B cell (primary cell): ENCODE measurements around the gene H3-3A. TPM values are rescaled to one million over a fixed set of nuclear protein-coding genes. Genes with fewer than 3 reads are reported as not detected.

Experiments used
- ATAC-seq: fragments of 200-7000 bp; cut with Tn5 transposase; one replicate; pipeline ENCODE4 v1.10.0; 2021; ENCODE audit warnings: low read depth, mild to moderate bottlenecking, moderate number of reproducible peaks, moderate library complexity
- CTCF ChIA-PET: fragments of 350-600 bp; sonication (Branson Sonifier 250); formaldehyde crosslinking; loops from one replicate; lab custom pipeline; 2021; ENCODE audit warnings: antibody characterized with exemption, inconsistent platforms; lab: Charles Lee
- POLR2A ChIA-PET: fragments of 350-600 bp; sonication (Branson Sonifier 250); formaldehyde crosslinking; loops from one replicate; lab custom pipeline; 2021; ENCODE audit warnings: antibody characterized with exemption; lab: Charles Lee
- DNase-seq: peaks from one replicate; pipeline ENCODE4 v3.0.0; 2013
- H2AFZ ChIP-seq: 2 replicates; pipeline ENCODE4 v1.6.1; 2012; ENCODE audit warnings: mild to moderate bottlenecking, low read depth, low read length; ENCODE audit not compliant: insufficient read depth, poor library complexity, severe bottlenecking
- H3K27ac ChIP-seq, 2 donors: 1 replicate in 1 of 2; 2 replicates in 1 of 2; pipeline ENCODE4 v1.5.1; 2012 to 2013; ENCODE audit warnings: low read length in 2 of 2, mild to moderate bottlenecking in 2 of 2, moderate library complexity in 1 of 2
- H3K27me3 ChIP-seq, 4 experiments: fragments of 200-600 bp in 1 of 4; sonication (generic) in 1 of 4; replicated peaks in 1 of 4; 1 replicate in 2 of 4; 2 replicates in 2 of 4; pipeline versions ENCODE4 v1.6.1 to v1.7.0; 2013 to 2016; ENCODE audit warnings: low read length in 3 of 4, mild to moderate bottlenecking in 2 of 4, mixed read lengths in 1 of 4, moderate library complexity in 1 of 4; ENCODE audit not compliant: insufficient read depth in 4 of 4, control insufficient read depth in 3 of 4; ENCODE audit errors: control extremely low read depth in 1 of 4
- H3K36me3 ChIP-seq, 2 experiments: replicated peaks in 1 of 2; 1 replicate in 1 of 2; 2 replicates in 1 of 2; pipeline versions ENCODE4 v1.6.1 to v1.7.1; 2013; ENCODE audit warnings: low read length in 1 of 2; ENCODE audit not compliant: insufficient read depth in 2 of 2, control insufficient read depth in 1 of 2; ENCODE audit errors: control extremely low read depth in 1 of 2, extremely low read depth in 1 of 2
- H3K4me1 ChIP-seq, 2 donors: fragments of 200-600 bp in 1 of 2; sonication (generic) in 1 of 2; 1 replicate in 1 of 2; 2 replicates in 1 of 2; pipeline versions ENCODE4 v1.5.1 to v1.6.1; 2013 to 2017; ENCODE audit warnings: low read length in 2 of 2; ENCODE audit not compliant: control insufficient read depth in 2 of 2, insufficient read depth in 2 of 2
- H3K4me2 ChIP-seq: replicated peaks from 2 replicates; pipeline ENCODE3; 2012; ENCODE audit warnings: mild to moderate bottlenecking, low read depth, low read length; ENCODE audit not compliant: poor library complexity, severe bottlenecking
- H3K4me3 ChIP-seq, 5 experiments: fragments of 200-600 bp in 1 of 5; sonication (generic) in 1 of 5; 1 replicate in 3 of 5; 2 replicates in 2 of 5; pipeline versions ENCODE4 v1.5.1 to v1.7.0; 2011 to 2016; ENCODE audit warnings: low read length in 4 of 5, mild to moderate bottlenecking in 4 of 5, low read depth in 2 of 5, control low read depth in 1 of 5, moderate library complexity in 1 of 5; ENCODE audit not compliant: insufficient read depth in 1 of 5; ENCODE audit errors: control extremely low read depth in 1 of 5, extremely low read depth in 1 of 5
- H3K79me2 ChIP-seq: fragments of 200-600 bp; sonication (generic); one replicate; pipeline ENCODE4 v1.6.0; 2016; ENCODE audit warnings: low read length; ENCODE audit not compliant: control insufficient read depth, insufficient read depth
- H3K9ac ChIP-seq: fragments of 200-600 bp; sonication (generic); 2 replicates; pipeline ENCODE4 v1.6.1; 2017; ENCODE audit warnings: mild to moderate bottlenecking, low read length, moderate library complexity
- H3K9me3 ChIP-seq, 3 donors: one replicate each; pipeline versions ENCODE4 v1.6.1 to v1.7.1; 2013; ENCODE audit warnings: low read length in 2 of 3; ENCODE audit not compliant: control insufficient read depth in 2 of 3, insufficient read depth in 1 of 3; ENCODE audit errors: control extremely low read depth in 1 of 3
- H4K20me1 ChIP-seq: 2 replicates; pipeline ENCODE4 v1.6.0; 2012; ENCODE audit warnings: mild to moderate bottlenecking, low read length; ENCODE audit not compliant: insufficient read depth, control insufficient read depth, poor library complexity, severe bottlenecking
- H3K27ac Mint-ChIP-seq: one replicate; pipeline ENCODE4 v1.8.0; 2021; ENCODE audit warnings: mixed read lengths
- H3K27me3 Mint-ChIP-seq: one replicate; pipeline ENCODE4 v1.8.0; 2021; ENCODE audit warnings: mixed read lengths
- H3K4me1 Mint-ChIP-seq: one replicate; pipeline ENCODE4 v1.8.0; 2021; ENCODE audit warnings: mixed read lengths
- H3K4me3 Mint-ChIP-seq: one replicate; pipeline ENCODE4 v1.8.0; 2021; ENCODE audit warnings: mixed read lengths
- H3K9me3 Mint-ChIP-seq: one replicate; pipeline ENCODE4 v1.8.0; 2022; ENCODE audit warnings: mixed read lengths; ENCODE audit not compliant: insufficient read depth
- CTCF ChIP-seq: fragments of 200-600 bp; IDR thresholded peaks from one replicate; pipeline ENCODE4 v1.8.0; 2022; ENCODE audit warnings: antibody characterized with exemption, mild to moderate bottlenecking
- EZH2 ChIP-seq: IDR thresholded peaks from 2 replicates; pipeline ENCODE4 v1.6.1; 2012; ENCODE audit warnings: borderline replicate concordance, low read depth, mild to moderate bottlenecking, moderate library complexity, low read length; ENCODE audit not compliant: insufficient read depth, poor library complexity, severe bottlenecking
- WGBS: methylation state at CpG from one replicate; pipeline ENCODE4 v1.1.5; 2013; ENCODE audit warnings: missing lambda C conversion rate; ENCODE audit not compliant: insufficient coverage; 5-methylcytosine and 5-hydroxymethylcytosine counted together
- intact Hi-C: fragments of 100-400 bp; cut with micrococcal nuclease; formaldehyde crosslinking; loops from one replicate; pipeline ENCODE4 v1.10.0; 2022
- polyA plus RNA-seq: library from polyadenylated mRNA; depleted of rRNA; stranded (reverse); fragments of >200 nt; gene quantifications from 2 replicates; pipeline ENCODE4 v1.2.3, GENCODE V29; 2012
- total RNA-seq, 2 donors: library from RNA; stranded (reverse); fragments of 120-200 nt in 1 of 2; gene quantifications; 1 replicate in 1 of 2; 2 replicates in 1 of 2; pipeline versions ENCODE4 v1.2.3 to v1.2.4, GENCODE V29; 2013 to 2022

The H3-3A gene
- total and polyA plus RNA-seq, 2 donors (not counting 1 experiment from before 2014, with no cell fraction given), result 349 to 561 TPM

GRCh38 chr1:226050133-226050532 is 12.4 kb upstream of the H3-3A start:
- Mint-ChIP-seq H3K27me3 (no peaks in the 10 kb centered on the region), H3K9me3 (no peaks in the 10 kb centered on the region), H3K4me3 (no peak overlapping the region), H3K4me1 (no peaks in the 10 kb centered on the region), H3K27ac (no peak overlapping the region)
- H3K27ac ChIP-seq, result no peak overlapping the region
- intact Hi-C loops, result no loop called here
- no CpG with 5 or more reads among the region's 4 CpGs for WGBS
- H3K9me3 ChIP-seq, result no peaks in the 10 kb centered on the region
- H3K9ac ChIP-seq, result no peak overlapping the region
- H3K79me2 ChIP-seq, result no peaks in the 10 kb centered on the region
- no peaks in the 10 kb centered on the region for H3K27me3 ChIP-seq
- ChIA-PET POLR2A (interaction anchor here (0.7 kb wide), 1 partner anchor 46 kb away, joined by 3 read pairs; no protein-coding TSS in a partner anchor), CTCF (interaction anchor here (0.7 to 1.2 kb wide), 2 partner anchors 14 to 57 kb away, joined by 3 to 5 read pairs; no protein-coding TSS in a partner anchor)
- no peaks in the 10 kb centered on the region for H3K4me1 ChIP-seq
- no peak for ATAC-seq
- TF ChIP-seq CTCF (no peak), EZH2 (no peak)
- H3K4me2 ChIP-seq, result no peak overlapping the region
- no peak overlapping the region for H2AFZ ChIP-seq
- DNase-seq, result no peak
- no peak overlapping the region for H3K4me3 ChIP-seq
- H4K20me1 ChIP-seq, result no peaks in the 10 kb centered on the region
- H3K36me3 ChIP-seq, result peaks cover 0 to 9% of the 10 kb centered on the region in 2 experiments

- no peak overlapping the region for H3K4me2 ChIP-seq
- Mint-ChIP-seq H3K27ac (no peak overlapping the region), H3K9me3 (no peaks in the 10 kb centered on the region), H3K4me3 (no peak overlapping the region), H3K4me1 (no peaks in the 10 kb centered on the region), H3K27me3 (no peaks in the 10 kb centered on the region)
- no peaks in the 10 kb centered on the region for H3K4me1 ChIP-seq
- CTCF ChIA-PET, result no interaction called here
- no peak overlapping the region for H2AFZ ChIP-seq
- no peaks in the 10 kb centered on the region for H3K9me3 ChIP-seq
- H3K36me3 ChIP-seq, result peaks cover 0 to 19% of the 10 kb centered on the region in 2 experiments
- H3K4me3 ChIP-seq, result no peak overlapping the region
- DNase-seq, result no peak
- no peaks in the 10 kb centered on the region for H3K79me2 ChIP-seq
- intact Hi-C loops, result no loop called here
- no peak overlapping the region for H3K27ac ChIP-seq
- ATAC-seq, result no peak
- H4K20me1 ChIP-seq, result no peaks in the 10 kb centered on the region
- no peak overlapping the region for H3K9ac ChIP-seq
- no peak for TF ChIP-seq CTCF
- no peak for TF ChIP-seq EZH2
- no CpG with 5 or more reads among the region's 2 CpGs for WGBS
- POLR2A ChIA-PET, result interaction anchor here (0.7 to 0.9 kb wide), 2 partner anchors 52 to 566 kb away, joined by 4 to 12 read pairs; partner anchors contain the start of gene SDE2
- H3K27me3 ChIP-seq, result no peaks in the 10 kb centered on the region
Measured at GRCh38 chr1:226051365-226051764, 11.2 kb upstream of the H3-3A start.
